ENCODE measurements around the gene MMP11.

Gene MMP11

GRCh38 chr22:23756891-23757290 lies 15.8 kb upstream of the MMP11 start:
- FAIRE-seq = no peak
- no peak for DNase-seq (ENCODE audit: extremely low spot score, insufficient read length, low read depth)

DNA sequence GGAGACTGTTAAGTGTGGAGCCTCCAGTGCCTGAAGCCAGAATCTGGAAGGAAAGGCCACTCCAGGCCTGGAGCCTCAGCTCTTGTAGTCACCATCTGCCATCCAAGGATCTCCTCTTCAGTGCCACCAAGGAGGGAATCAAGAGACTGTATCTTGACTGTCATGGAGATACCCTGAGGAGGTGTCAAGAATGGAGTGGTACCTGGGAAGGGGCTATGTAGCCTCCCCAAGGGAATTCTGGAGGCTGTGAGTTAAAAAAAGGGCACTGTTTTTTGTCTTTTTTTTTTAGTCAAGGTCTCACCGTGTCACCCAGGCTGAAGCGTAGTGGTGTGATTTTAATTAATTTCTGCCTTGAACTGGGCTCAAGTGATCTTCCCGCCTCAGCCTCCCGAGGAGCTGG lies 13.1 kb upstream of the MMP11 start:
- FAIRE-seq (no peak), DNase-seq (ENCODE audit: extremely low spot score, insufficient read length, low read depth) (no peak)

DNA sequence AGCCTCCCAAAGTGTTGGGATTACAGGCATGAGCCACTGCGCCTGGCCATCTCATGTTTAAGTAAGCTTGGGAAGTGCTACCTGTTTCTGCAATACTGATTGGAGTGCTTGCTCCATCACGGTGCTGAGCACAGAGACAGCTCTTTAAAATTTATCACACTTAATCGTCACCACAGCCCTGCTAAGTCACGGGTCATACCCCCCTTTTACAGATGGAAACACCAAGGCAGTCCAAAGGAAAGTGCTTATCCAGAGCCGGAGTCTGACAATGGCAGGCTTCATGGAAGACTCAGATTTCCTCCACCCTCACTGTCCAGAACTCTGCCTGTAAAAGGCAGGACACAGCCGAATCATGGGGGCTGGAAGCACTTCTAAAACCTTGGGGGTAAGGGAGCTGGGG lies 12.6 kb upstream of the MMP11 start:
- FAIRE-seq = no peak
- no peak for DNase-seq (ENCODE audit: extremely low spot score, insufficient read length, low read depth)

DNA sequence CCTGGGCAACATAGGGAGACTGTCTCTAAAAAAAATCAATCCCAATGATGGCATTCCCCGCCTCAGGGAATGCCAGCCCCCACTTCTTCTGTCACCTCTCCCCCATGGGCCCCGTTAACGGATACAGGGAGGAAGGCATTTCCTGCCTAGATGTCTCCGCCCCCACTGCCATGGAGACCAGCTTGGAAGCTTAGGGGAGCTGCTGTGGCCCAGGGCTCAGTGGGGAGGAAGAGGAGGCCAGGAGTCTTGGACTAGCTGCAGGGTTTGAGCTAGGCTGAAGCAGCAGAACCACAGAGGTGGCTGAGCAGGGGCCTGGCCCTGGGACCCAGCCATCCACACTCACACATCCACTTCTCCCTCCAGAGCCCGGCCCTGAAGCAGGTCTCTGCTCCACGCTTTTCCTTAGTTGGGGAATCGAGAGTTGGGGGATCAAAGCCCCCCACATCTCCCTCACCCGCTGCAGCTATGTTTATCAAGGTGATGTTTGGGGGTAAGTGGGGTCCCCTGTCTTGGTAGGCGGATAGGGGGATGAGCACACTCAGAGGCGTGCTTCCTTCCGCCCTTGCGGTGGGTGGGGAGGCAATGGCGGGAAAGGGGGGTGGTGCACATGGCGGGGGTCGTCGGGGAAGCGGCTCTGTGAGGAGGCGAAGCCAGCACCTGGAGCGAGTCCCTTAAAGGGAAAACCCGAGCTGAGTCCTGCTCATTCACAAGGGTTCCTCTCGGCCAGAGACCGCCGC lies 9.6 kb upstream of the MMP11 start, which contains the start of gene C22orf15:
Gene C22orf15, plus strand, starts transcription at position 149 of the 737 bp plus-strand sequence. Its CDS starts 317 bp downstream, at position 466.
- no peak for FAIRE-seq
- DNase-seq (ENCODE audit: extremely low spot score, insufficient read length, low read depth) = no peak

- no peak for DNase-seq (ENCODE audit: extremely low spot score, insufficient read length, low read depth)
Observed at GRCh38 chr22:23763579-23763945, 9.1 kb upstream of the MMP11 start.

GRCh38 chr22:23763954-23764353 lies 8.7 kb upstream of the MMP11 start:
- DNase-seq (ENCODE audit: extremely low spot score, insufficient read length, low read depth) = no peak
- FAIRE-seq = no peak

More at GRCh38 chr22:23763579-23763945, 9.1 kb upstream of the MMP11 start:
- no peak for FAIRE-seq

GRCh38 chr22:23764899-23765881 lies 7.5 kb upstream of the MMP11 start:
- FAIRE-seq = no peak
- DNase-seq (ENCODE audit: extremely low spot score, insufficient read length, low read depth) = no peak

- FAIRE-seq (no peak), DNase-seq (ENCODE audit: extremely low spot score, insufficient read length, low read depth) (no peak)
Observed at GRCh38 chr22:23767303-23767672, 5.4 kb upstream of the MMP11 start.

DNA sequence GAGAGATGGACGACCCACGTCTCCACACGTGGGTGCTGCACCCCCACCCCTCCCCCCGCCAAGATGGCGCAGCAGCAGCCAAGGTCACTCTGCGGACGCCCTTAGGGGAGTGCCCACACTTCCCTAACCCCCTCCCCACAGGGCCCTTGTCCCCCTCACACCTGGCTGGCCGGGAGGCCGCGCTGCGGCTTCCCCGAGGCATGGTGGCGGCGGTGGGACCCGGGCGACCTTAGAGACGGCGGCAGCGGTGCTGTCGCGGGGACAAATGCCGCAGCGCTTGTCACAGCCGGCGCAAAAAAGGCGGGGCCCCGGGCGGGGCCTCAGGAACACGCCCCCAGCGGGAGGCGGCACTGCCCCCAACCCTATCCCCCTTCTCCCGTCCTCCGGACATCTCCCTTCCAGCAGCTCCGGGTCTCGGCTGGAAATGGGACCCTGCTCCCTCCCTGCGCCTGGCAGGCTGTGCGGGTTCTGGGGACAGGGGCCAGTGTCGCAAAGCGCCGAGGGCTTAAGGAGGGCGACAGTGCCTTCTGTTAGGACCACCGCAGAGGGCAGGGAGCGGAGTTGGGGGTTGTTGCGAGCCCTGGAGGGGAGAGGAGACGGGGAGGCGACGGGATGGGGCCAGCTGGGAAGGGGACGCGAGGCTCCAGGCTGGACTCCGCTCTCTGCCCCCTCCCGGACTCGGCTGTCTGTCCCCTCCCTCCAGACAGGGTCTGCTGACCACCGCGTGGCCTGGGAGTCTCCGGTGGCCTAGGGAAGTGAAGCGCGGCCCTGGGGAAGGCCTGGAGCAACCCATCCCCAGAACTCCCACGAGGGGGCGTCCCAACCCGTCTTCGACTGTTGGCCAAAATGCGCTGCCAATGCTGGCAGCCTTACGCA lies 4.7 kb upstream of the MMP11 start, which contains the start of gene CHCHD10:
Gene CHCHD10, minus strand, starts transcription at position 300 of the 876 bp plus-strand sequence. Its CDS starts 98 bp downstream, at position 202.
- FAIRE-seq (peak; percentile 61), DNase-seq (ENCODE audit: extremely low spot score, insufficient read length, low read depth) (peak; percentile 68)

- FAIRE-seq (no peak), DNase-seq (ENCODE audit: extremely low spot score, insufficient read length, low read depth) (no peak)
Observed at GRCh38 chr22:23769321-23769965, 3.2 kb upstream of the MMP11 start.

GRCh38 chr22:23772315-23772648 lies 367 bp upstream of the MMP11 start:
- DNase-seq (ENCODE audit: extremely low spot score, insufficient read length, low read depth) (no peak), FAIRE-seq (no peak)

DNA sequence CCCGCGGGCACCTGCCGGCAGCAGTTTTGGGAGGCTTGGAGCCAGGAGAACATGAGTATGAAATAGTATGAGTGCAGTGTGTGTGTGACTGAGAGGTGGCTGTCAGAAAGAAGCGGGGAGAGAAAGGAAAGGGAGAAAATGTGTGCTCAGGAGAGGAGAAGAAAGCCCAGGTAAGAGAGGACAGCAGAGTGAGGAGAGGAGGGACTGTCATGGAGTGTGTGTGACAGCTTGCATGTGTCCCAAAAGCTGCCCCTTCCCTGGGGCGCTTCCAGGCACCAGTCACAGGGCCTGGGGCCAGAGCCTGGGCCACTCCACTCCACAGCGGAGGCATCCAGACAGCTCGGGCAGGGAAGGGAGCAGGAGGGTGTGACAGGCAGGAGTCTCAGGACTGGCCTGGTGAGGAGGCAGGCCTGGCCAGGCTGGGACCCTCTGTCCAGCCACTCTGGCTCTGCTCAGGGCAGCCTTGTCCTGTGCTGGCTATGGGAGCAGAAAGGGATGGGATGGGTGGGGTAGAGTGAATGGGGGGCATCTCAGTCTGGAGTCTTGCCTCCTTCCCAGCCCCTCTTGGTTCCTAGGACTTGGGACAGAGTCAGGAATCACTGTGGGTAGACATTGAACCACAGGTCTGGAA lies 949 bp downstream of the MMP11 start:
- DNase-seq (ENCODE audit: extremely low spot score, insufficient read length, low read depth) = no peak
- FAIRE-seq = no peak

- DNase-seq (ENCODE audit: extremely low spot score, insufficient read length, low read depth) (no peak), FAIRE-seq (no peak)
Observed at GRCh38 chr22:23774114-23774921, 1.7 kb downstream of the MMP11 start.

- no peak for DNase-seq (ENCODE audit: extremely low spot score, insufficient read length, low read depth)
- no peak for FAIRE-seq
Observed at GRCh38 chr22:23774922-23775436, 2.3 kb downstream of the MMP11 start.

- DNase-seq (ENCODE audit: extremely low spot score, insufficient read length, low read depth) = no peak
- FAIRE-seq = no peak
Observed at GRCh38 chr22:23775779-23776375, 3.2 kb downstream of the MMP11 start.

- DNase-seq (ENCODE audit: extremely low spot score, insufficient read length, low read depth) (no peak), FAIRE-seq (no peak)
Observed at GRCh38 chr22:23777776-23778576, 5.3 kb downstream of the MMP11 start.

DNA sequence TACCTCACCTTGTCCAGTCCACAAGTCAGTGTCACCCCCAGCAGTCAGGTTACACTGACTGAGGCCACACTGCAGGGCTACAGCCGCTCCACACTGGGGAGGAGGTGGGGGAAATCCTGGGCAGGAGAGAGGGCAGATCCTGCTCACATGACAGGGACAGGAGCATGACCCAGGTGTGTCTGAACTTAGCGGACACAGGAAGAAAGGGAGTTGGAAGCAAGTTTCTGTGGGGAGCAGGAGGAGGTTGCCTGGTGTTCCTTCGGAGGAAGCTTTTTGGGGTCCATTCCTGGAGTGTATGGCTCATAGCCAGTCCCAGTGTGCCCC lies 5.9 kb downstream of the MMP11 start:
- no peak for FAIRE-seq
- no peak for DNase-seq (ENCODE audit: extremely low spot score, insufficient read length, low read depth)
